Measurements from ENCODE around the gene CACNA1E.

Gene CACNA1E

DNA sequence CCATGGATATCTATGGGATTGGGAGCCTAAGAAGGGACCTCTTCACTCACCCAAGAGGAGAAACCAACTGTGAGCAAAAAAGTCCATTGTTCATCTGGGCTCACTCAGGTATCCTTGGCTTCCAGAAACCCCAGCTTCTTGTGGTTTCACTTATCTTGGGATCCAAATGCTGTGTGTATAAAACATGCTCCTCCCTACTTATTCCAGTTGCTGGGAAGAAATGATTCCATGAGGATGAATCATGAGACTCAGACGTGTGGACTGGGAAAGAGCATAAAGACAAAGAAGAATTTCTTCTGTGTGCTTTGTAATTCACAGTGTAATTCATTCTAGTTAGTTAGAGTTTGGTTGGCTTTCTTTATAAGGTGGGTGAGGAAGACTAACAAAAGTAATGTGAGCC is 294.5 kb downstream of the CACNA1E start:
- no peak for DNase-seq

- no peak for DNase-seq
These were observed 295.4 kb downstream of the CACNA1E start for GRCh38 chr1:181778640-181779260.

DNA sequence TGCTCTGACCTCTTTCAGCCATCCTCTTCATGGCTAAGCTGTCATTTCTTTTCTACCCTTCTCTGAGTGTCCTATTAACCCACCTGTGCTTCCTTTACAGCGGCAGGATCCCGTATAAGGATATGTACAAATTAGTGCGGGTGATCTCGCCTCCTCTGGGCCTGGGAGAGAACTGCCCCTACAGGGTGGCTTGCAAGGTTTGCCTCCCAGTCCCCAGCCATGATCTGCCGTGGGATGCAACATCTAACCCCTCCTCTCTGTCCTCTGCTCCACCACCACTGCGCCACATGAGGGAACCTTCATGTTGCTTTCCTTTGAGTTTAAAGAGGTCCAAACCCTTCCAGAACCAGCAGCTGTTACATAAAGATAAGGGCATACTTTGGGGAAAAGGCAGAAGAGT is 296.0 kb downstream of the CACNA1E start:
- DNase-seq, result no peak

DNA sequence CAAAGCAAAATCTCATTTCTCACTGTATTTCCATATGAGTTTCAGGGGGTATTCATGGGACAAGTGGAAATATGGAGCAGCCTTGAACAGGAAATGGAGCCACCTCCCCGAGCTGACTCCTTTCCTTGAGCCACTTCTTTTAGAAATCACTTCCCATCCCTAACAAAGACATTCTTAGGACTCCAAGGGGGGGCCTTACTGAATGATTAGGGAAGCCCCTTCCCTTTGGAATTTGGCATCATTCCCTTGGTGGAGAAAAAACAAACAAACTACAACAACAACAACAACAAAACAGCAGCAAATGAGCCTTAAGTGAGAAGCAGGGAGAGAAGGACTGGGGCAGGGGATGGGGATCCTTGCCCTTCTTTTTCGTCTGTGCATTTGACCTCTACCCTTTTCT is 299.9 kb downstream of the CACNA1E start:
- DNase-seq, result no peak

DNA sequence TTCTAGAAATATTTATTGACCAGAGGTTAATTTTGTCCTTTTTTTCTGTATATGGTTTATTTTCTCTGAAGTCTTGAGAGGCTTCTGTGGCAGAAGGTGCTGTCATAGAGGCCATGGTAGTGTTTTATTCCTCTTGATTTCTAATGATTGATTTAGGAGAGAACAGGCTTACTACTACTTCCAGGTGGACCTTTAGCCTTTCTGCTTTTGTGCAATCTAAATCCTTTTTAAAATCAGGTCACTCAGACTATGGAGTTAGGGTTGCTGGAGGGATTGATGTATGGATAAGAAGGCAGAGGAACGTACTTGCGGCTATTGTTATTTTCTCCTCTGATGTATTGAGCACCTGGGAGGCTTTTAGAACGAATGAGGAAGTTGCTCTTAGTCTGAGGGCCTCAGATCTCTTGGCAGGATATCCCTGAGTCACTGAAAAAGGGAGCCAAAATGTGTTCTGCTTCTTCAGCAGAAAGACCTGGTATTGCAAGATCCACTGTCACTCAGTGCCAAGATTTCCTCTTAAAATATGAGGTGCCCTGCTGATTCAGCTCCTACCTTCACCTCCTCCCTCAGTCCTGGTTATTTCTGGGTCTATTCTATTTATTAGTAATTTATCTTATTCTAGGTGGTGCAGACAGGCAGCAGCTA is 300.8 kb downstream of the CACNA1E start:
- DNase-seq, result no peak

DNA sequence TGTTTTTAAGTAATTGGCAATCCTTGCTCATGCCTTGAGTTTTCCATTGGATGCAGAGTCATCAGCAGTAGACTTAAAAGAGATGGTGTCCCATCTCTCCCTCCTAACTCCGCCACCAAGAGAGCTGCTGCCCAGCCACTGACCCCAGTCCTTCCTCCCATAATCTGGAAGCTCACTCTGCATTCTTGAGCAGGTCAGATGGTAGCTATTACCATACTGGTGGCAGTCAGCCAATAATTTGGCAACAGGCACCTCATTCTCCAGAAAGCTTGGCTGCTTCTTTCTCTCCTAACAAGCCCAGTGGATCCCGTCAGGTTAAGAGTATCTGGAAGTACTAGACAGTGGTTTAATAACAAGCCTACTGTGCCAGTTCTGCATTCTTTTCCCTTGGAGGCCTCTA is 306.1 kb downstream of the CACNA1E start:
- no peak for DNase-seq

DNA sequence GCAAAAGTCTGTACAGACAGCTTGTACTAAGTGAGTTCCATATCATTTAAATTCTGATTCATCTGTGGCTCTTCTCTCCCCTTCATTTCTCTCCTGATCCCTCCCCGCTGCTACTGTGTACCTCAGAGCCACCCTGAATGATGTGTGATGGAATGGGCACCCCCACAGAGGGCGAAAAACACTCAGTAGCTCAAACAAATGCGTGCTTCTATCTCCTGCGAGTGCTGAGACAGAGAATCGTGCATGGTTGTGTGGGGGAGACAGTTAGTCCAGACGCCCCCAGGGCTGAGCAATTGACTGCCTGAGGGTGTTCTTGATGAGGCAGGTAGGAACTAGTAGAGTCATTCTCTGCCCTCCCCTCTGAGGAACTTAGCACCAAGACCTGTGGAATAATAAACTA is 308.4 kb downstream of the CACNA1E start:
- DNase-seq, result no peak

GRCh38 chr1:181793831-181794230 is 310.5 kb downstream of the CACNA1E start:
- DNase-seq, result no peak

- no peak for DNase-seq
These were observed 311.0 kb downstream of the CACNA1E start for GRCh38 chr1:181794332-181794731.

DNA sequence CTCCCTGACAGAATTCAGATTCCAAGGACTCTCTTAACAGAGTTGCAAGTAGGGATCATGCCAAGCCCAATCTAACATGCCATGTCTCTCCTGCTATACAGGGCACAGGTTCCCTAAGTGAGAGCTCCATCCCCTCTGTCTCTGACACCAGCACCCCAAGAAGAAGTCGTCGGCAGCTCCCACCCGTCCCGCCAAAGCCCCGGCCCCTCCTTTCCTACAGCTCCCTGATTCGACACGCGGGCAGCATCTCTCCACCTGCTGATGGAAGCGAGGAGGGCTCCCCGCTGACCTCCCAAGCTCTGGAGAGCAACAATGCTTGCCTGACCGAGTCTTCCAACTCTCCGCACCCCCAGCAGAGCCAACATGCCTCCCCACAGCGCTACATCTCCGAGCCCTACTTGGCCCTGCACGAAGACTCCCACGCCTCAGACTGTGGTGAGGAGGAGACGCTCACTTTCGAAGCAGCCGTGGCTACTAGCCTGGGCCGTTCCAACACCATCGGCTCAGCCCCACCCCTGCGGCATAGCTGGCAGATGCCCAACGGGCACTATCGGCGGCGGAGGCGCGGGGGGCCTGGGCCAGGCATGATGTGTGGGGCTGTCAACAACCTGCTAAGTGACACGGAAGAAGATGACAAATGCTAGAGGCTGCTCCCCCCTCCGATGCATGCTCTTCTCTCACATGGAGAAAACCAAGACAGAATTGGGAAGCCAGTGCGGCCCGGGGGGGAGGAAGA is 315.0 kb downstream of the CACNA1E start:
- no peak for DNase-seq

DNA sequence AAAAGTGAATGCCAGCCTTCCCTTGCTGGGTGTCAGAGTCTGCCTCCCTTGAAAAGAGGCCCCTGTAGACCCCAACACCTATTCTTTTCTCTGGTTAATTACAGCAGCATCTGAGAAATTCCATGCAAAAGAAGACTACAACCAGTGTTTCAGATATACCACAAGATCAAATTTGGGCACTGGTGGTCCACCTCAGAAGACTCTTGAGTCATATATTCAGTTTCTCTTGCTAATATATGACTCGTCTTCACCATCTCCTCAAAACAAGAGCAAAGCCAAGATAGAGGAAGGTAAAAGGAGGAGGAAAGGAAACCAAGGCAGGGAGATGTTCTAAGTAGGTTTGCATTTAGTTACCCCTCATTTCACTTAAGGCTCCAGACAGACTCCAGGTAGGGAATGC is 318.3 kb downstream of the CACNA1E start:
- DNase-seq, result no peak

DNA sequence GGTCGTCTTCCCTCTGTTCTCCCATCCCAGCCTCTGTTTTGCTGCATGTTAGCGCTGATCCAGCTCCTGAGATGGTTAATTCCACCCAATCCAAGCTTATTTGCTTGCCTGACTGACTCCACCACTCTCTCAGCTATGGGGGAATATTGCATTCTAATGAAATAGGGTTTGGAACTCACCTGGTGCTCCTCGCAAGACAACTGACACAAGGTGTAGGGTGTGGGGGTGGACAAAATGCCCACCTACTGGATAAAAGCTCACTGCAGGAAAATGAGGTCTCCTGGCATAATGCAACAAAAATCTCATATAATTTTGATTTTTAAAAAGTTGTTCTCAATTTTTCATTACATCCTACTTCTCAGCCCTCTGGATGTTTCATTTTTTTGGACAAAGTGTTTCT is 319.1 kb downstream of the CACNA1E start:
- no peak for DNase-seq

DNA sequence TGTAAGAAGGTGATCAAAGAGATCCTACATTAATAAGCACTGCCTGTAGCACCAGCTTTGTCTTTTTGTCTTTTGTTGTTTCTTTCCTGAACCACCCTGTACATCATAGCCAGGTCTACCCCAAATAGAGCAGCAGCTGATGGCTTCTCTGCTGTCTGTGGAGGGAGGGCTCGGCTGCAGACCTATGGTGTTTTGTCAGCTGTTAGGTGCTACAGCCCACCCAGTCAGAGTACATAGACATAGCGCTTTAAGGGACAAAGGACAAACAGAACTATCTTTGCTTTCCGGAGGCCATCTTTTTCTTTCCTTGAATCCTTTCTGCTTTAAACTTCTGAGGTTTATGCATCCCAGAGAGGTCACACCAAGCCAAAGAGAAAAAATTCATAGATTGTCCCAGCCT is 320.1 kb downstream of the CACNA1E start:
- DNase-seq, result no peak

- no peak for DNase-seq
These were observed 321.7 kb downstream of the CACNA1E start for GRCh38 chr1:181804989-181805388.

GRCh38 chr1:181806746-181807145 is 323.4 kb downstream of the CACNA1E start:
- DNase-seq, result no peak

GRCh38 chr1:181807251-181807650 is 323.9 kb downstream of the CACNA1E start:
- no peak for DNase-seq

DNA sequence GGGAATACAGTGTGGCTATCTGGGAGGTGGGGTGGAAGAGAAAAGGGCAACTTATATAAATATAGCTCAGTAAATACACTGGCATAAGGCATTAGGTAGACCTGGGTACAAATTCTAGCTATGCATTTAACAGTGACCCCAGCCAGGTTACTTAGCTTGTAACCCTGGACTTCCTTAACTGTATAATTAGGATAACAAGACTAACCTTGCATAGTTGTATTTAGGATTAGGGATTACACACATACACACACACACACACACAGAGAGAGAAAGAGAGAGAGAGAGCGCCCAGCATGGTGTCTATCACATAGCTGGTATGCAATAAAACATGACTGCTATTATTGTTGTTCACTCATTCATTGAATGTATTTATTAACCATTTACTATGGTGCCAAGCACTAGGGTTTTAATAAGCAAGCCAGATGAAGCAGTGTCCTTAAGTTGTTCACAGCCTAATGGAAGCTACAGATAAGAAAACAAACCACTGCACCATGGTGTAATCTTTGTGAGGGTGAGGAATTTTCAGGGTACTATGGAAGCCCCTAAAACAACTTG is 326.8 kb downstream of the CACNA1E start:
- no peak for DNase-seq

- DNase-seq, result no peak
These were observed 328.9 kb downstream of the CACNA1E start for GRCh38 chr1:181812208-181812607.

GRCh38 chr1:181813266-181813665 is 329.9 kb downstream of the CACNA1E start:
- no peak for DNase-seq

DNA sequence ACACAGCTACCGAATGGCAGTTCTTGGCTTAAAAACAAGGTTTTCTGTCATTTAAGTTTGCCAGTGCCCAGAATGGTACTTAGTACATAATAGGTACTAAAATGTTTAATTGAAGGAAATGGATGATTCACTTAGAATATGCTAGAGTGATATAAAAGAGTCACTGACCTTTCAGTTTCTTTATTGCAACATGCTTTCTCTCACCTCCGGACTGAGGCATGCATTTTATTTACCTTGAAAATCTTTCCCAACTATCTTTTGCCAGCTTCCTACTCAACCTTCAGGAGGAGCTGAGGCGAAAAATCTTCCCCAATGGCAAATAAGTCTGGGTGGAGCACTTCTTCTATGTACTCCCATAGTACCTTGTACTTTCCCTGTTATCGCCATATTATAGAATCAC is 333.3 kb downstream of the CACNA1E start:
- DNase-seq, result no peak

DNA sequence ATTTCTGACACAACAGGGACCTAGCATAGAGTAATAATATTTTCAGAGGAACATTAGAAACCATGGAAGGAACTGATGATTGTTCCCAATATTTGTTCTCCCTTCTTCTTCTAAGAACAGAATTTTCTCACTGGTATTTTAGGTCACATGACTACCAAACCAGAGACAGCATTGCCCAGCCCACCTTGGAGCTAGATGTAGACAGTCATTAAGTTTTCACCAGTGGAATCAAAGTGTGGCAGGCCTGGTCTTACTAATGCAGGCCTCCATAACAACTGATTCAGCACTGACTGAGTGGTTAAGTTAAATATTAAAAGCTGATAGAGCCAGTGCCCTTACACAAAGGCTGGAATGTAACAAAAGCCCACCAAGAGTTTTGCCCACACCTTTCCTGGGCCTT is 333.8 kb downstream of the CACNA1E start:
- DNase-seq, result no peak

GRCh38 chr1:181818459-181818858 is 335.1 kb downstream of the CACNA1E start:
- DNase-seq, result no peak

- no peak for DNase-seq
These were observed 335.6 kb downstream of the CACNA1E start for GRCh38 chr1:181818943-181819342.

DNA sequence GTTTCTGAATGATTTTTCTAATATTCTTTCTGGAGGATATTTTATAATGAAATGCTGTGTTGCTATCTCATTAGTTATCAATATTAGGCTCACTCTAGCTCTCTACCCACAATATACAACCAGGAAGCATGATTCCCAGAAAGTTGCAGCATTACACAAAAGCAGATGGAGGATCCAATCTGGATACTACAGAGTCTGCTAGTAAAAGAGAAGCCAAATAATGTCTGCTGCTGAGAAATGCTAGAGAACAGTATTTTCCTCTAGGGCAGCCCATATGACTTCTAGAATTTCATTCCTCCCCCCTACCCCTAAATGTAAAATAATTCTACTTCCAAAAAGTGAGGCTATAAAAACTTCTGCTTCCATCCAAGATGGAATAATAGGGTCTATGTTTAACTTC is 338.4 kb downstream of the CACNA1E start:
- no peak for DNase-seq

Data from stimulated activated CD4-positive, alpha-beta T cell treated with anti-CD3 and anti-CD28 coated beads, Interleukin-4, amount 100 ng/mL, for 1 hour (primary cell).